Stimulated activated CD8-positive, alpha-beta memory T cell treated with anti-CD3 and anti-CD28 coated beads, Interleukin-15, amount 100 ng/mL, for 24 hours (primary cell): ENCODE results near the gene TRHDE.

Experiments
- DNase-seq: peaks from one replicate; pipeline ENCODE4 v3.0.0-alpha.2; 2020; ENCODE audit warnings: low read depth

Gene TRHDE

DNA sequence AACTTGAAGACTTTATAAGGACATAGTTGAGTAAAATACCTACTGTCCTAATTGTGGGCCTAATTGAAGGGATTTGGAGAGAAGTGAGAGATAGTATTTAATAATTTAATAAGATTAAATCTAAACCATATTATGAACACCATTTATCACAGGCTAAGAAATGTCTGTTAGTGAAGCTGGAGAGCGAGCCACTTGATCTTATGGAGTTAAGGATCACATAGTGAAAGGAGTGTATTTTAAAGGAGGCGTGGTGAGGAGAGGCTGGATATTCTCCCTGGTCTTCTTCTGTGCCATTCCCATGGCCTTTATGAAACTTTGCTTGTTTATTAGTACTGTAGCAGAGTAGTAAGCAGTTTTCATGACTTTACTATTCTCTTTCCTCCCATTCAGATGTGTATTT lies 172.4 kb downstream of the TRHDE start:
- no peak for DNase-seq

DNA sequence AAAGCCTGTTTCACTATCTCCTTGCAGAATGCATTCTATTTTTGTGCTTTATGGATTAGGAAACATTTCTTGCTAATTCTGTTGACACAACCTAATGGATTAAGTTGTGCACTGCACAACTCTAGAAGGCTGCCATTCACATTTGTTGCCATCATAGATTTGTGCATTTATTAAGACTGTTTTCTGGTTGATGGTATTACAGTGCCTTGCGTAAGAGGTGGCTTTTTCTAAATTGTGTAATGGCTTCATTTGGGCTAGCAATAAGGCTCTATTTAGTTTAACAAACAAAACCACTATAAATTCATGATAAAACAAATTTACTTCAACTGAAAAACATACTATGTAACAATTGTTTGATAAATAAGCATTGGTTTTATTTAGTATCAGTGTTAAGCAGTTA lies 175.9 kb downstream of the TRHDE start:
- no peak for DNase-seq

DNA sequence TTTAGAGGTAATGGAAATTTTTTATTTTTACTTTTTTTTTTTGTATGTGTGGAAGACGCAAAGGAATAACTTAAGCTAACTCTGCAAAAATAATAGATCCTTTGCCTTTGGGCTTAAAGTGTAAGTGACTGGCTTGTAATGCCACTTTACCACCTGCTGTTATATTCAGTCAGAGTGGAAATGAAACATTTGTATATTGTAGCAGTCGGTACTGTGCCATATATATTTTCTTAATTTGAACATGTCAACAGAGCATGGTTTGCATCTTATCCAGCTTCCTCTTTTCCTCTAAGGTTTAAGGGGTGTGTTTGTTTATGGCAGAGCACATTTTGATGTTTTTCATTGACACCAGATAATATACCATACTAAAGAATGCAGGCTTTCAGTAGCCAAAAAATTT lies 176.6 kb downstream of the TRHDE start:
- no peak for DNase-seq

DNA sequence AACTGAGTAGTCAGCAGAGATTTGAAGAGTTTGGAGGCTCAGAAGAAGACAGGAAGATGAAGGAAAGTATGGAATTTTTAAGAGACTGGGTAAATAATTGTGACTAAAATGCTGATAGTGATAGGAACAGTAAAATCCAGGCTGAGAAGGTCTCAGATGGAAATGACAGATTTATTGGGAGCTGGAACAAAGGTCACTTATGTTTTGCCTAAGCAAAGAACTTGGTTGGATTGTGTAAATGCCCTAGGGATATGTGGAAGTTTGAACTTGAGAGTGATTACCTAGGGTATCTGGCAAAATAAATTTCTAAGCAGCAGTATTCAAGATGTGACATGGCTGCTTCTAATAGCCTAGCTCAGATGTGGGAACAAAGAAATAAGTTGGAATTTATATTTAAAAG lies 180.9 kb downstream of the TRHDE start:
- DNase-seq = no peak

DNA sequence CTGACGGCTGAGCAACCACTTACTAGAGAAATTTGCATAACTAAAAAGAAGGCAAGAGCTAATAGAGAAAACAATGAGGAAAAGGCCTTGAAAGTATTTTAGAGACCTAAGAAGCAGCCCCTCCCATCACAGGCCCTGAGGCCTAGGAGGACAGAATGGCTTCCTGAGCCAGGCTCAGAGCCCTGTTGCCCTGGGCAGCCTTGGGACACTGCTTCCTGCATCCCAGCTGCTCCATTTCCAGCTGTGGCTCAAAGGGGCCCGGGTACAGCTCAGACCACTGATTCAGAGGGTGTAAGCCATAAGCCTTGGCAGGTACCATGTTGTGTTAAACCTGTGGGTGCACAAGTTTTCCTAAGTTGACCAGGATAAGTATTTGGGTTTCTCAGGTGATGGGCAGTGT lies 181.4 kb downstream of the TRHDE start:
- no peak for DNase-seq

DNA sequence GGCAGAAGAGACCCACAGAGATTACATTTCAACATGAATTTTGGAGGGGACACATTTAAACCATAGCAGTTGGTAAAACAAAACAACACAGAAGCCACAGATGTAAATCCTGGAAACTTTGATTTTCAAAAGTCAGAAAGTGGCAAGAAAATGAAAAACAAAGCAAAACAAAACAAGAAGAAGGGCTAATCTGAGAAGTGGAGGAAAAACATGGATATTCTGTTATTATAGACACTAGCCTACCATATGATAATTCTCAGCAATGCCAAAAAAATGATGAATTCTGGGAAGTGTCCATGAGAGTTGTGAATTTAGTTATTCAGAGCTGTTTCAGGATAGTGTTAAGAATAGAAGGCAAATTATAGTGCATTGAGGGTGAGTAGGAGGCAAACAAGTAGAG lies 192.3 kb downstream of the TRHDE start:
- DNase-seq = no peak

DNA sequence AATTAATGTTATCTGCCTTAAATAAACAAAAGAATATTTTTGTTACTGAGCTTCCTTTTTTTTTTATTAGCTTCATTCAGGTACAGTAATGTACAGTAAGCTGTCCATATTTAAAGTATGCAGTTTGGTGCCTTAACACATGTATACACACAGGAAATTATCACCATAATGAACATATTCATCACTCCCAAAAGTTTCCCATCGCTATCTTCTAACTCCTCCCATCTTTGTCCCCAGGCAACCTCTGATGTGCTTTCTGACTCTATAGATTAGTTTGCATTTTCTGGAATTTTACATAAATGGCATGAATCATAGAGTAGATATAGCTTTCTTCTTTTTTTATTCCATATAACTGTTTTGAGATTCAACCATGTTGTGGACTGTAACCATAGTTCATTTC lies 193.0 kb downstream of the TRHDE start:
- no peak for DNase-seq

DNA sequence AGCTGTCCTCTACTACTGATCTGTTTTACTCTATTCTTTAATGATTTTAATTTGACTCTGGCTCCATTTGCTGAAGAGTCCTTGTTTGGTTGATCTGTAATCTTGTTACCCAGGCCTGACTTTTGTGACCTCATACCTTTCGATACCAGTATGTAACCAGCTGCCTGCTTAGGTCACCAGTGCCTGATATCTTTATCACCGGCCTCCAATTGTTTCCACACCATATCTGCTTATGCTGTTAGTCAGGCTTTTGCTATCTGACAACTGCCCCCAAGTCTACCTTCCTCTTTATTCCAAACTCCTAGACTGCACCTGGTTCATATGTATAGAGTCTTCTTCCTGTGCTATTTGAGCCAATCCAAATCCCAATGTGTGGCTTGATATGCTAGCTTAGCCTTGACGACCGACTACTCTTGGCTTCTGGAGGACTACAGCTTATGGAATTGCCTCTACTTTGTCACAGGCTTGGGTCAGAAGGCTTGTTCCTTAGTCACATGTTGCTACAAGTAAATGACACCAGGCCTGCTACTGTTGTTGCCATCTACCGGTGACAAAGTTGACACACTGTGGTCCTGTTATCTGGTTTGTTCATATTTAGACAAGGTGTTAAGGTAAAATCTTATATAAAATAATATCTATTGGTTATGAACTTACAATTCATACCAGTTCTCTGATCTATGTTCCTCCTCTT lies 193.9 kb downstream of the TRHDE start:
- DNase-seq = no peak

DNA sequence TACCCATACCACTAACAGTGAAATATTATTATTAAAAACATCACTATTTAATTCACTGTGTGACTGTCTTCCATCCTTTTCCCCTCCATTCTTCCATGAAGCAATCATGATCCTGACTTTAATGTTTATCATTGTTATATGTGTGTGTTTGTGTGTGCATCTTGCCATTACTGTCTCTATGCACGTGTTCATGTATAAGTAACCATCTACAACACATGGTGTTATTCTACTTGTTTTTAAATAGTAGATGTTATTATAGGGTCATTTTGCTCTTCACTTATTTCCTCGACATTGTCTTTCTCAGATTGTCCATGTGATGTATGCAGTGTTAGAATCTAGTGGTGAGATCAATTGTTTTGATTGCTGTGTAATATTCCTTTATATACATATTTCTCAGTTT lies 195.8 kb downstream of the TRHDE start:
- DNase-seq = no peak

DNA sequence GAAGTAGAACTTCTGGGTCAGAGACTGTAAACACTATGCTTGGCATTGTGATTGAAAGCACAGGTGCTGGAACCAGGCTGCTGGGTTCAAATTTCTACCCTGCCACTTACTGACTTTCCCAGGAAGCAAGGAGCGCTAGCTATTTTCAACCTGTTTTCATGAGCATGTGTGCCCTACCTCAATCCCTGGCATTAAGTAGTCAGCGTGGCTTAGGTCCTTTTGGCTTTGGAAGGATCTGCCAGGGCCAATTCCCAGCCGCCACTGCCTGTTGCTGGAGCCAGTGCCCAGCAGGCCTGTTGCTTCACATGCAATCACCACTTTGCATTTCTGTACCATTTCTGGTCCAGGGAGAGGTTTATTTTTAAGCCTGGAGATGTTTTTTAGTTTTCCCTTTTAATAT lies 196.3 kb downstream of the TRHDE start:
- DNase-seq = no peak

DNA sequence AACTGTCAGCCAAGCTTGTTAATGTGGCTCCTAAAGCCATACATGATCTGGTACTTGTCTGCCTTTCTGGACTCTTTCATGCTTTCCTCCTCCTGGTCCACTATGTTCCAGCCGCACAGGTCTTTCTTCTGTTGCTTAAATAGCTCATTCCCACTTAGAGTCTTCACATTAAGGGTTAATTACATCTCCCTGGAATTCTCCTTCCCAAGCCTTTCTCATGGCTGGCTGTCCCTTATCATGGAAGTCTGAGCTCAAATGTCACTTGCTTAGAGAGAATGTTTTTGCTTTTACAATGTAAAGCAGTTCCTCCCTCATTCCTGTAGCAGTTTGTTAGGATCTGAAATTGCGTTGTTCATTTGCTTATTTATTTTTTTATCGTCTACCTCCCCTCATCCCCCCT lies 199.6 kb downstream of the TRHDE start:
- DNase-seq = no peak

DNA sequence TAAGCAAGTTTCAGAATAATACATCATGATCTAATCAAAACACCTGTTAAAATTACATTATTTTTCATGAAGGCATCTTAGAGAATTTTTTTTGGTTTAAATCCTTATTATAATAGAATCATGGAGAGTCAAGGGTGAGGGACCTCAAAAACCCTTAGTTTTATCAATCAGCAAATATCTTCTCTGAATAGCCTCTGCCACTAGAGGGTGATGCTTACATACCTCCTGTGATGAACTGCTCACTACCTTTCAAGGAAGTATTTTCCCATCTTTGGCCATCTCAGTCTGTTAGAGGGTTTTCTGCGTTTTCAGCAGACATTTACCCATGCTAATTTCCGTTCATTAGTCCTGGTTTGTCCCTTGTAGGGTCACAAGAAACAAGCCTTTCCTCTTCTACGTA lies 200.2 kb downstream of the TRHDE start:
- DNase-seq = no peak

DNA sequence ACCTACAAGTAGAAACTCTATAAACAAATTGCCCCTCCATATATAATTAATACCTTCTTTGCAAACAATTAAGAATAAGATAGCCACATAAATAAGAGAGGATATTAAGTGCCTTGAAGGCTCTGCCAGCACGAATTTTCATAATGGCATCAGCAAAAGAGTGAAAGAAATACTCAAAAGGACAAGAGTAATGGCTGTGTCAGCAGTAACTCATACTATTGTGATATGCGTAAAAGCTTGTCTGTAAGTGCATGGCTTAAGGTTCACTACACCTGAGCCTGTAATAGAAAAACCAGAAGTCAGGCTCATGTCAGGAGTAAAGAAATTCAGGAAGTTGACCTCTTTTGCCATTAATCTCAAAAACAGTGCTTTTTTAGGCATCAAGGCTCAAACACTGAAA lies 204.1 kb downstream of the TRHDE start:
- no peak for DNase-seq

DNA sequence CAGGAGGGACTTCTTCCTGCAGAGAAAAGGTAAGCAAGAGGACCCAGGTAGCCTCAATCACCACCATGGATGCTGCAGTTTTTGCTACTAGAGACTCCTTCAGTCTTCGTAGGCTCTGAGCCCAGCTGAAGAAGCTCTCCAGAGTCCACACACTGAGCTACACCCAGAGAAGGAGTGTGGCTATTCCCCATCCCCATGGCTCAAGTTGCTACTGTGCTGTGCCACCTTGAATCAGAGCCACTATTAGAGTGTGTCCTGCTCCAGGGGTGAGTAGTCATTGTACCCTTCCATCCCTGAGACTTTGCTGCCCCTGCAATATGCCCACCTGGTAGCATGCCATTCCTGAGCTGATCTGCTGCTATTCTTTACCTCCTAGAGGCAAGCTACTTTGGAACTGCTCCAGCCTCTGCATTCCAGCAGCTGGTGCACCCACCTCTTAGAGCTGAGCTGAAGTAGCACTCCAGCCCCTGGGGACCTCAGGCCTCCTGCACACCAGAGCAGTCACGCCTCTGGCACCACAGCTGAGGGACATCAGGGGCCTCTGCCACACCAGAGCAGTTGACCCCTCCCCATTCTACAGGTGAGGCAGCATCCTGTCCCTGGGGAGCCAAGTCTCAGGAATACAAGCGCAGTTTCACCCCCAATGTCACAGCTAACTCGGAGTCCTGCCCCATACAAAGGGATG lies 213.0 kb downstream of the TRHDE start:
- DNase-seq = no peak

DNA sequence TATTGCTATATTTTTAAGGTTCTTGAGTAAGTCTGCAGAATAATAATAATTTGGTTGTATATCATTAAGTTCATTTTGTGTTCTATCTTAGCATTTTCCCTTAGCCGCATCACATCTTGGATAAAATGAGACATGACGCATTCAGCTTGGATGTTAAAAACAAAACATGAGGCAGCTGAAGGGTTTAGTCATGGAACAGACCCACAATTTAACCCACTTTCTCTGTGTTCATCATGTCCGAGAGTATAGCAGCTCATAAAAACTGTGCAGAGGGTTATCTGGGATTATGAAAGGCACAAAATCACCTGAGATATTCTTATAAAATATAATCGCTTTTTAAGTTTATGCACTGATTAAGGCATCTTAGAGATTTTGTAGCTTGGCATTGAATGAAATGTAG lies 219.3 kb downstream of the TRHDE start:
- no peak for DNase-seq

DNA sequence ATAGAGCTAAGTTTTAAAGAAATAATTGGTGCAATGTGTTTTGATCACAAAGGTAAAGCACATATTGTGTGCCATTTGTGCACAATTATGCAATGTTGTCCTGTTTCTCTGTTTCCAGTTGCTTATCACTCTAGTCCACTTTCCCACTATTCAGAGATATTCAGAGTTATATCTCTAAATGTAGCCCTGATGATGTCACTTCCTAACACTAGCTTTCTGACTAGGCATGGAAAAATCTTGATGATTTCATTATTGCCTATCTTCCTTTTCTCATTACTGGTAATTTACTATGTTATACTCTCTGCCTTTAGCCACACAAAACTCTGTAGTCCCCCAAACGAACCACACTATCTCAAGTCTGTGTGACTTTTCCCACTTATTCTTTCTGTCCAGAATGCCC lies 221.2 kb downstream of the TRHDE start:
- DNase-seq = no peak

DNA sequence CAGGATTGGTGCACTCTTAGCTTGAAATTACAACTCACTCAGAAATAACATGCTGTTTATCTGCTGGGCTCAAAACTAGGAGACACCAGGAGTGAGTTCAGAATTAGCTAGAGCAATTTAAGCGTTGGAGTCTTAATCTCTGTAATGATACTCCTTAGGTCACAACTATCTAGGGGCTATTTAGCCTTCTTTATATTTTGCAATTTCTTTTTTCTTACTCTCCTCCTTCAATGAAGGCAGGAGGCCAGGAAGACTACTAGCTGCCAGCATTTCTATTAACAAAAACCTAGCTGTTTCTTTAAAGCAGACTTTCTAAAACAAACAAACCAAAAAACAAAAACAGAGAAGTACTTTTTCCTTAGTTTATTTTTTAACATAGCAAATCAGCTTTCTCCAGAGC lies 226.2 kb downstream of the TRHDE start:
- no peak for DNase-seq

DNA sequence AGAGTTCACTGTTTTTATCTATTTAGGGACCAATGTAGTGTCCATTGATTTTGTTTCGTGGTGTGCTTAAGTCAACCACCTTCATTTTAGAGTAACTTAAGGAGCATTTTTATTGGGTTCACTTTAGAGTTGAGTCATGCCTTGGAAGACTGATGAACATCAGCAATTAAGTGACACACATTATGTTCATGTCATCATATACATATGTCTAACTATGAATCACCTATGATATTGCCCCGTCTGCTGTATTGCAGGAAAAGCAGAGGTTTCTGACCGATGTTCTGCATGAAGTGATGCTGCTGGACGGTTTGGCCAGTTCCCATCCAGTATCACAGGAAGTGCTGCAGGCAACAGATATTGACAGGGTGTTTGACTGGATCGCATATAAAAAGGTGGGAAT lies 227.1 kb downstream of the TRHDE start:
- DNase-seq = no peak

DNA sequence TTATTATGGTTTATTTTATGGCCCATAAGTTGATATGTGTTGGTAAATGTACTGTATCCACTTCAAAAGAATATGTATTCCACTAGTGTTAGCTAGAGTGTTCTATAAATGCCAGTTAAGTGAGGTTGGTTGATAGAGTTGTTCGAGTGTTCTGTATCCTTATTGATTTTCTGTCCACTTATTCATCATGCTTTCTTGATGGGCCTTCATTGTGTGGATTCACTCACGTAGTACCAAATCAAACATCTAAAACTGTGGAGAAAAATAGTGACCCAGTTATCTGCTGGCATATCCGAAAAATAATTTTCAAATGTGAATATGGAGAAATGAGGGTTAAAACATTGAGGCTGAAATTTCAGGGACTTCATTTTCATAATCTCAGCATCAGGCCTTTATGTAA lies 230.4 kb downstream of the TRHDE start:
- no peak for DNase-seq

DNA sequence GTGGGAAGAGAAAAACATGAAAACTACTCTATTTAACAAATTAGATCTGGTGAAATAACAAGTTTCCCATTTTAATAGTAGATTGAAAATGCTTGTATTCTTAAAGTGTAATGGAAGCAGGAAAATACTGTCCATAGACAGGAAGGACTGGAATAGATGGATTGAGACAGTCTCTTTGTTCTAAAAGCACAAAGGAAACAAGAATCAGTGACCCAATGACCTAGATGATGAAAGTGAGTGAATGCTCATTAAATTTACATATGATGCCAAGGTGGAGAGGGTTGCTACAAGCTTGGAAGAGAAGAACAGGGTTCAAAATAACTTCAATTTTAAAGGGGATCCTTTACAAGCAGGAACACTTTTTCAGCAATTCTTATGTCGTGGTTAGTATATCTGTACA lies 233.1 kb downstream of the TRHDE start:
- no peak for DNase-seq

DNA sequence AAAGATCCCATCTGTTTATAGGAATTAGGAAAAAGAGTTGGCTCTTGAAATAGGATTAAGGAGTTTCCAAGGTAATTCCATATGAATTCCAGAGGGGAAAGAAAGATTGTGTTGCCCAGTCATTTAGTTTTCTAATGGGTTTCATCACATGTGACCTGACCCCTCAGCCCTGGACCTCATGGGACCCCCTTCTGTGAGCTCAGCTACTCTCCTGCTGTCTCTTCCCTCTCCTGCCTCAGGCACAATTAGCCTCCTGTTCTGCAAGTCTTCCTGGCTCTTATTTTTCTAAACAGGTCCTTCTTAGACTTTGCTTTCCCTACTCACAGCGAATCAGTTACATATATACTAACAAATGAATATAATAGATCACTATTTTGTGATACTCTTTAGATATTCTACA lies 237.7 kb downstream of the TRHDE start:
- no peak for DNase-seq

DNA sequence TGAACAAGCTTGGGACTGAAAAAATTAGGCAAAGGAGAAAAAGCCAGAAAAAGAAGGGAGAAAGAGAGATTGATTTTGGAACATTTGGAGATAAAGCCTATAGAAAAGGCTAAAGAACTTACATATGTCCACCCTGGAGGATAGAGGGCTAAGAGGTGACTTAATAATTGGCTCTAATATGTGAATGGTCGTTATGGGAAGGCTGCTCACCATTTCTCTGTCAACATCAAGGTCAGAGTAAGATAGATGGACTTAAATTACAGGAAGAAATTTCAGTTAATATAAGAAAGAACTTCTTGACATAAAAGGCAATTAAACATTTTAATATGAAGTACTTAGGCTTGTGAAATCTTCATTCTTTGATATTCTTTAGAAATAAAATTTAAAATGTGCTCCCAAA lies 238.6 kb downstream of the TRHDE start:
- no peak for DNase-seq

DNA sequence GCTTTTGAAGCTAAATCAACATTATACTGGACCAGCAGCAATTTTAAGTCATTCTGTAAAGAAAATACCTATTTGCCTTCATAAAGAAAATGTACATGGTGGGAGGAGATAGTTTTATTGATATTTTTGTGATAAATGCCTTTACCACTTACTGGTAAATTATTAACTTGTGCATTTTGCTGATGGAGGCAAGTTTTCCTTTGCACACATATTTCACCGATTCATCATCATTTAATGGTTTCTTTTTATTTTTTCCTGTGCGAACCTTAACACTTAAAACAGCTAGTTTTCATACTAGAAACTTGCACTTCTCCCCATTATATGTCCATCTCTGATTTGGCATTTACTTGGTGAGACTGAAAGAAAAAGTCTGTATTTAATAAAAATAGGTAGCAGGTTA lies 239.3 kb downstream of the TRHDE start:
- no peak for DNase-seq

DNA sequence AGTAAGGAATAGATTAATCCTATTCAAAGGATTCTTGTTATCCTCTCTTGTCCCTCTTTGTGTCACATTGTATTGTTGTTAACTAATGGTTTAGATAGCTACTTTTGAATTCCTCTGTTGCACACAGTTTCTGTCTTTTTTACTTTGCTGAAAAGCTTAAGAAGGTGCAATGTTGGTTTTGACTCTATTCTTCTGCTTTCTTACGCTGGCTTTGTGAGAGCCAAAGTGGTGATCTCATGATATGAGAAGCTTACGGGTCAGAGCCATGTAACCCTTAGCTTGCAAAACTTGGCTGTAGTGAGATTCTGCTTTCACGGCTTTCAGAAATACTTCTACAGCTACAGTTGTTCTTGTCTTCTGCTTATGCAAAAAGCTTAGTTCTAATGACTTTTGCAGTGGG lies 239.7 kb downstream of the TRHDE start:
- DNase-seq = no peak
